Heart left ventricle (tissue), 13 donors: ENCODE results near the gene CACNB4.

Source experiments
- CTCF ChIP-seq, 12 donors: fragments of 200-600 bp; sonication (generic) in 4 of 12; IDR thresholded peaks; one replicate each; pipeline versions ENCODE4 v1.5.0 to v1.8.0; 2018 to 2022; ENCODE audit warnings: antibody characterized with exemption in 12 of 12, mild to moderate bottlenecking in 5 of 12
- POLR2A ChIP-seq, 2 donors: fragments of 450-650 bp; IDR thresholded peaks; one replicate each; pipeline ENCODE4 v1.6.1; 2017; ENCODE audit warnings: antibody characterized with exemption in 2 of 2, mild to moderate bottlenecking in 2 of 2, moderate library complexity in 2 of 2
- donor health status: ischemic (EF 13 %, LVEDD 7.1; RV severe dilation, severe dysfunction).
- donor health status: DM: no; HTN: yes; CAD: no.
- donor health status: DM: no; HTN: no; CAD: no.
- donor health status: ischemic (EF 25% LVEDD 6.9; RV normal size, moderate dysfunction).
- donor health status: ischemic (EF 25% LVEDD 5.7; RV mildly dilated, moderate dysfunction).
- donor health status: ischemic (EF 35%, LVEDD 5.7; RV mildly dilated, moderate dysfunction).
- donor health status: nonischemic (EF 11% LVEDD 7.7; RV severe dilation, severe dysfunction).
- donor health status: DM: yes; HTN: yes; CAD: no.
- donor health status: PGD.
- donor health status: ischemic (EF 29% LVEDD 5.4; RV normal size, mild dysfunction).
- donor health status: nonischemic (EF 23%, LVEDD 6.1; RV moderate dilation, normal function).

GRCh38 chr2:152034257-152034801 is 64.5 kb downstream of the CACNB4 start:
- TF ChIP-seq CTCF (IDR thresholded peaks at IDR 0.05), result no peak
- no peak for TF ChIP-seq POLR2A (IDR thresholded peaks at IDR 0.05)
